GM12801 (cell line): Measurements from ENCODE around the gene TCFL5.

Source experiments
- TF ChIP-seq, protein P1 (sequence below): IDR thresholded peaks from one replicate; pipeline ENCODE4 v1.5.1; 2011; ENCODE audit warnings: control low read depth; ENCODE audit not compliant: insufficient read length; ENCODE audit errors: extremely low read depth

TCFL5 gene

DNA sequence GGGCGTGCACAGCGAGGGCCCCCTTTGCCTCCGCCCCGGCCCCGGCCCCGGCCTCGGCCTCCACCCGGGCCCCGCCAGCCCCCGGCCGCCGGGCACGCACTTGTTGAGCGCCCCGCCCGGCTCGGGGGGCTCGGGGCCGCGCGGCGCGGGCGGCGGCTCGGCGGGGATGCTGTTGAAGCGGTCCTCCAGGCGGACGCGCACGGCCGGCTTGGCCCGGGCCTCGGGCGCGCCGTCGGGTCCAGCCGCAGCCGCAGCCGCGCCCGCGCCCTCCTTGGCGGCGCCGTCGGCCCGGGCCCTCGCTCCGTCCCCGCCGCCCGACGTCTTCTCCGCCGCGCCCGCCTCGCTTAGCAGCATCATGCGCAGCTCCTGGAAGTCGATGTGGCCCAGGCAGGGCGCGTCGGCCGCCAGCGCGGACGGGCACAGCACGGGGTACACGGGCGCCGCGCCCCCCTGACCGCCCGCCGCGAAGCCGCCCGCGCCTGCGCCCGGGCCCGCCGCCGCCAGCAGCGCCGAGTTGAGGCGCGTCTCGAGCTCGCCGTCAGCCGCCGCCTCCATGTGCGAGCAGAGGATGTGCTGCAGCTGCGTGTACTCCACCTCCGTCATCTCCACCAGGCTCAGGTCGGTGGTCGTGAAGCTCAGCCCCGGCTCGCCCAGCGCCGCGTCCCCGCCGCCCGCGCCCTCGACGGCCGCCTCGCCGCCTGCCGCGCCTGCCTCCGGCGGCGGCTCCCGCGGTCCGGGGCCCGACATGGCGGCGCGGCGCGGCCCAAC lies 514 bp downstream of the TCFL5 start:
- TF ChIP-seq, protein P1, sequence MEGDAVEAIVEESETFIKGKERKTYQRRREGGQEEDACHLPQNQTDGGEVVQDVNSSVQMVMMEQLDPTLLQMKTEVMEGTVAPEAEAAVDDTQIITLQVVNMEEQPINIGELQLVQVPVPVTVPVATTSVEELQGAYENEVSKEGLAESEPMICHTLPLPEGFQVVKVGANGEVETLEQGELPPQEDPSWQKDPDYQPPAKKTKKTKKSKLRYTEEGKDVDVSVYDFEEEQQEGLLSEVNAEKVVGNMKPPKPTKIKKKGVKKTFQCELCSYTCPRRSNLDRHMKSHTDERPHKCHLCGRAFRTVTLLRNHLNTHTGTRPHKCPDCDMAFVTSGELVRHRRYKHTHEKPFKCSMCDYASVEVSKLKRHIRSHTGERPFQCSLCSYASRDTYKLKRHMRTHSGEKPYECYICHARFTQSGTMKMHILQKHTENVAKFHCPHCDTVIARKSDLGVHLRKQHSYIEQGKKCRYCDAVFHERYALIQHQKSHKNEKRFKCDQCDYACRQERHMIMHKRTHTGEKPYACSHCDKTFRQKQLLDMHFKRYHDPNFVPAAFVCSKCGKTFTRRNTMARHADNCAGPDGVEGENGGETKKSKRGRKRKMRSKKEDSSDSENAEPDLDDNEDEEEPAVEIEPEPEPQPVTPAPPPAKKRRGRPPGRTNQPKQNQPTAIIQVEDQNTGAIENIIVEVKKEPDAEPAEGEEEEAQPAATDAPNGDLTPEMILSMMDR = no peak

DNA sequence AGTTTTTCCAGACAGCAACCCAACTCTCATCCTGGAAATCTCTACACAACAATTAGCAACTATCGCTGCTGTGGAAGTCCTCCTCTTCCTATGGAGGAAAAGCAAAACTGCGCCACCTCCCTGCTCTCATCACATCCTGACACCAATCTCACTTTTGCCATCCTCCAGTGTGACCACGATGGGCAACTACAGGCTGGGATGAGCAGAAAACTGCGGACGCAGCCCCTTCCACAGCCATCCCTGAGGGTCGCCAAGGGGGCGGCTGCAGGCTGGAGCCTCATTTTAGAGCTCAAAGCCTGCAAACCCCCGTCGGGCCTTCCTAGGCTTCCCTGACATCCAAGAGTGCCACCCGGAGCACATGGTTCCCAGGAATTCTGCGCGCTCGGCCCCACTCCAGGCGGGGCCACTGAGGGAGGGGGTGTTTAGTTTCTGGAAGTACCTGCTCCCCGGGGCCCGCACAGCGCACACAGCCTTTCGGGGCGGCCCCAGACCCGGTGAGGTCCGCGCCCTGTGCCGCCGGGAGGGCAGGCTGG lies 1.2 kb downstream of the TCFL5 start:
- TF ChIP-seq, protein P1 = no peak

DNA sequence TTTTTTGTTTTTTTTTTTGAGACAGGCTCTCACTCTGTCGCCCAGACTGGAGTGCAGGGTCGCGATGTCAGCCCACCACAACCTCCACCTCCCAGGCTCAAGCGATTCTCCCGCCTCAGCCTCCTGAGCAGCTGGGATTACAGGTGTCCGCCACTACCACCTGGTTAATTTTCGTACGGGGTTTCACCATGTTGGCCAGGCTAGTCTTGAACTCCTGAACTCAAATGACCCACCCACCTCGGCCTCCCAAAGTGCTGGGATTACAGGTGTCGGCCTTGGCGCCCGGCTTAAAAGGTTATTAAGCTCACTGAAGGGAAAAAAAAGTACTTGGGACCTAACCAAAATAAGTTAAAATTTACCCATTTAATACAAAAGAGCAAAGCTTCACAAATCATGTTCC lies 1.9 kb downstream of the TCFL5 start:
- TF ChIP-seq, protein P1 = no peak

GRCh38 chr20:62858058-62858830 lies 3.4 kb downstream of the TCFL5 start:
- TF ChIP-seq, protein P1 = no peak

- TF ChIP-seq, protein P1 = no peak
These were observed 4.5 kb downstream of the TCFL5 start for GRCh38 chr20:62856931-62857619.

- TF ChIP-seq, protein P1 = no peak
These were observed 6.5 kb downstream of the TCFL5 start for GRCh38 chr20:62855120-62855519.

DNA sequence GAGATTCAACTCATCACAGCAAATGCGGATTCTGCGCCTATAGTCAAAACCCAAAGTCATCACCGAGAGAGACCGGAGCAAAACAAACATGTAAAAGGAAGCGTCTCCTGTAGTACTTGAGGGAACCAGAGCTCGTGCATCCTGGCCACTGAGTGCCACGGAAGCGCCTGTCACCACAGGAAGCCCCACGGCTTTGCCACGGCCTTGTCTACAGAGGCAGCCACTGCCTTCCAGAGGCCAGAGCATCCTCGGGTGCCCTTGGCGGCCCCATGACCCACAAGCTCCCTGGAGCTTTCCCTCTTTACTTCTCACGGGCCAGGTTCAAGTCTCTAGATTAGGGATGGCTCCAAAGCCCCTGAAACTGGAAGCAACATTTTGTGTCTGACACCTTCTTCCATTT lies 7.5 kb downstream of the TCFL5 start:
- TF ChIP-seq, protein P1 = no peak
